Esophagus squamous epithelium (tissue), 4 donors: ENCODE data around the gene IQGAP2.

Source experiments
- CTCF ChIP-seq, 6 experiments: fragments of 450-650 bp in 4 of 6; fragments of 200-600 bp in 2 of 6; sonication (generic) in 2 of 6; IDR thresholded peaks; one replicate each; pipeline ENCODE4 v1.5.1; 2016 to 2019; ENCODE audit warnings: antibody characterized with exemption in 6 of 6, mild to moderate bottlenecking in 4 of 6, moderate library complexity in 4 of 6
- POLR2A ChIP-seq, 4 donors: fragments of 450-650 bp; IDR thresholded peaks; one replicate each; pipeline ENCODE4 v1.6.1; 2017; ENCODE audit warnings: antibody characterized with exemption in 4 of 4, mild to moderate bottlenecking in 4 of 4, moderate library complexity in 3 of 4

DNA sequence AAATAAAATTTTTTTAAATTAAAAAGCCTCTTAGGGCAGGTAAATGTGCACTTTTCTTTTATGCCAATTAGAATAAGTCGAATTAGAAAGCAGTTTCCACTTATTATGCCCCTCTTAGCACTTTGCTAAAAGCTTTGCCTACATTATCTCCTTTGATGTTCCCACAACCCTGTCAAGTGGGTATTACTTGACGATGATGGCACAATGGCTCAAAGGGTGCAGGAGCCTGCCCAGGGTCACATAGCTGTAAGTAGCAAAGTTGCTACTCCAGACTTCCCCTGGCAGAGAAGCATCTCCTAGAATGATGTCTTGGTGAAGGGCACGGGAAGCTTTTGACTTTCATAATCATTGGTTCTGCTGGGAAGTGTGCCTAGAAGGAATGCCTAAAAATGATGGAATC, 18.4 kb upstream of the IQGAP2 start:
- no peak for TF ChIP-seq CTCF (IDR thresholded peaks at IDR 0.05)
- no peak for TF ChIP-seq POLR2A (IDR thresholded peaks at IDR 0.05)
